ENCODE results near the gene ATG9B.
A peak's percentile ranks its signal among the peaks of the same experiment; 100 is the strongest.
"Not testable (repeated sequence)": the region's sequence is repeated elsewhere in the genome, so short reads cannot be mapped to it uniquely, and the experiment has no call there.

The ATG9B gene

DNA sequence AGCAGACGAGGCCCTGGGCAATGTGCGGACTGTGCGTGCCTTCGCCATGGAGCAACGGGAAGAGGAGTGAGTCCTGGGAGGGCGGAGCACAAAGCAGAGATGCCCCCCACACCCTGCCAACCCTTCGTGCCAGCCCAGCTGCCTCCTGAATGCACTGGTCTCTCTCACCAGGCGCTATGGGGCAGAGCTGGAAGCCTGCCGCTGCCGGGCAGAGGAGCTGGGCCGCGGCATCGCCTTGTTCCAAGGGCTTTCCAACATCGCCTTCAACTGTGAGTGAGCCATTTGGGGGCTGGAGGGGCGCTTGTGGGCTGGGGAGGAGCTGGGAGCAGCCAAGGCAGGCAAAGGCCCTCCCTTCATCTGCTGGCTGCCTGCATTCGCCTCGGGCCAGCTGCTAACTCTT, 11.6 kb upstream of the ATG9B start:
- no peak for DNase-seq (ENCODE audit: low read depth)

DNA sequence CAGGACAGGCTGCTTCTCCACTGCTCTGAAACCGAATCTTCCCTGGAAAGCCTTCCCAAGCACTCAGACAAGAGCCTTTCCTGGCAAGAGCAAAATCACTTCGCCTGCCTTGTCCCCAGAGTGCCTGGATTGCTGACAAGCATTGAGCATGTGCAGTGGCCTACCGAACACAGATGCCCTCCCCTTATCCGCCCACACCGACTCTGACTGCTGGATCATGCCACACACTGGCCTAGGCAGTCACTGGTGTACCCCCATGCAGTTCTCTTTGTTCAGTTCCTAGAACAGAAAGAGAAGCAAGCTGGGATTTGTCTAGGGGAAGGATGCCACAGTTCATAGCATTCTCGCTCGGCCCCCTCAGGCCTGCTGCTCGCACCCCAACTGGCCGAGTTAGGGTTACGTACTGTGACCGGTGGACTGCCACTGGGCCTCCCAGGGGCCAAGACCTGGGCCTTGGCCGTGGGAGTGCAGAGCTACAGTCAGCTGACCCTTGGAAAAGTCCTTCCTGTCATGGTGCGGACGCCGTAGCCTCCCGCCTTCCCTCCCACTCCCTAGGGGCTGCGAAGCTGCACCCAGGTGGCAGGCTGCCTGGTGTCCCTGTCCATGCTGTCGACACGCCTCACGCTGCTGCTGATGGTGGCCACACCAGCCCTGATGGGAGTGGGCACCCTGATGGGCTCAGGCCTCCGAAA, 10.9 kb upstream of the ATG9B start:
- no peak for DNase-seq (ENCODE audit: low read depth)

DNA sequence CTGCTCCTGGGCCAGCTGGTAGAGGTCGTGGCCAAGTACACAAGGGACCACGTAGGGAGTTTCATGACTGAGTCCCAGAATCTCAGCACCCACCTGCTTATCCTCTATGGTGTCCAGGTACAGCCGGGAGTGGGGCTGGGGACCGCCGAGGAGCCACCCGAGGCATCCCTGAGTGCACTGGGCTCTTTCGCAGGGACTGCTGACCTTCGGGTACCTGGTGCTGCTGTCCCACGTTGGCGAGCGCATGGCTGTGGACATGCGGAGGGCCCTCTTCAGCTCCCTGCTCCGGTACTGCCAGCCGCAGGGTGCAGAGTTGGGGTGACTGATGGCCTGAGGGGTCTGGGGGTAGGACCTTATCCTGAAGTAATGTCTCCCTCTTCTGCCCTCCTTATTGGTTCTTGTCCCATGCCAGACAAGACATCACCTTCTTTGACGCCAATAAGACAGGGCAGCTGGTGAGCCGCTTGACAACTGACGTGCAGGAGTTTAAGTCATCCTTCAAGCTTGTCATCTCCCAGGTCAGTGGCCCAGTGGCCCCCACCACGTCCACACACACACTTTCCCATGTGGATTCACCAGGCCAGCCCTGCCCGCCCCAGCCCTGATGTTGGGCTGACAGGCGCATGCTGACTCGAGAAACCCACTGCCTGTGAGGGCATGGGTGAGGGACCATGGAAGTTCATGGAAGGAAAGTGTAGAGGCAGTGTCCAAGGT, 10.2 kb upstream of the ATG9B start:
- no peak for DNase-seq (ENCODE audit: low read depth)

DNA sequence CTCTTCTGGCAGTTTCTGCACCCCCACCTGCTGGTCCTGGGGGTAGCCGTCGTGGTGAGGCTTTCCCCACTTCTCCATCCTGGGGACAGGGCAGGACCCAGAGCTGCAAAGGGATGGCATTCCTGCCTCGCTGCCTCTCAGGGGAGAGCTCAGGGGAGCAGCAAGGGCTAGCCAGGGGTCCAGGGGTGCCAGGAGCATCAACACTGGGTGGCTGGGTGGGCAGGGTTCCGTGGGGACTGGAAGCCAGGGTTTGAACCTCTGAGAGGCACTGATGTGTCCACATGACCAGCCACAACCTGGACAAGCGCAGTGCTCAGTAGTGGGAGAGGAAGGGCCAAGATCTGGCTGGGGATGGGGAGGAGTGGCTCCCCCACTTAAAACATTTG, 9.6 kb upstream of the ATG9B start:
- DNase-seq (ENCODE audit: low read depth) = no peak

DNA sequence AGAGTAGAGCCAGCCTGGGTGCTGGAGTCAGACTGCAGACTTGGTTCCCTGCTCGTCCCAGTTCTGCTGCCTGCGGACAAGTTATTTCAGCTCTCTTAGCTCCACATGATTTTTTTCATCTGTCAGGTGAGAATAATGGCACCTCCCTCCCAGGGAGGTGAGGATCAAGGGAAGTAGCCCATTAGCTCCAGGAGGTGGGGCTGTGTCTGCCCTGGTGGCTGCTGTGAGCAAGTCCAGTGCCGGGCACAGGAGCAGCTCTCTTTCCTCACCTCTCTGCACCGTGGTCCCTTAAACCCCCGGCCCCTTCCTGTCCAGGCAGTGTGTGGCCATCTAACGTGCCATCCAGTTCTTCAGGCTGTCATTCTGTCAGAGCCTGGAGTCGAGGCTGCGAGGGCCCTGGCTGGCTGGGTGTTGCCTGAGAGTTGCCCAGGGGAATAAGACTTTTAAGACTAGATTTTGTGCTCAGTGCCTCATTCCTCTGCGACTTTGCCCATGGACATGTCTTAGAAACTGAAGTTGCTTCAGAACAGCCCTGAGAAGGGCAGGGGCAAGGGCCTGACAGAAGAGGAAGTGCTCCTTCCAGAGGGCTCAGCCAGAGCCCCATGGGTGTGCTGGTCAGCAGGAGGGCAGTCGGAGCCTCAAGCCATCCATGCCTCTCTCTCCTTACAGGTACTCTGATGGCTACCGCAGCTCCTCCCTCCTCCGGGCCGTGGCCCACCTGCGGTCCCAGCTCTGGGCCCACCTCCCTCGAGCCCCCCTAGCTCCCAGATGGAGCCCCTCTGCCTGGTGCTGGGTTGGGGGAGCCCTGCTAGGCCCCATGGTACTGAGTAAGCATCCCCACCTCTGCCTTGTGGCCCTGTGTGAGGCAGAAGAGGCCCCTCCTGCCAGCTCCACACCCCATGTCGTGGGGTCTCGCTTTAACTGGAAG, 8.9 kb upstream of the ATG9B start:
- no peak for DNase-seq (ENCODE audit: low read depth)

DNA sequence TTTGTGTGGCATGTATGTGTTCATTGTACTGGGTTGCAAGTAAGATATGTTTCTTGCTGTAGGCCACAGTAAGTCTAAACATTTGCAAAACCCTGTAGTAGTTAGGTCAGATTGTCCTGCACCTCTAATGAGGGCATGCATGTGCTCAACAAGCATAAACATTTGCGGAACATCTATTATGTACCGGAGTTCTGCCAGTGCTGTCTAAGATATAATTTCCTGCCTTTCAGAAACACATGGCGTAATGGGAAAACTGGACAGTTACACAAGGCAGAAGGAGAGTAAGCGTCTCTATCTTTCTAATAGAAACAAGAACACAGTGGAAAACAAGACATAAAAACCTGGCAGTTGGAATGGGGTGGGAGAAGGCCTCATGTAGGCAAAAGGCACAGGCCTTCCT, 6.7 kb upstream of the ATG9B start:
- no peak for DNase-seq (ENCODE audit: low read depth)

DNA sequence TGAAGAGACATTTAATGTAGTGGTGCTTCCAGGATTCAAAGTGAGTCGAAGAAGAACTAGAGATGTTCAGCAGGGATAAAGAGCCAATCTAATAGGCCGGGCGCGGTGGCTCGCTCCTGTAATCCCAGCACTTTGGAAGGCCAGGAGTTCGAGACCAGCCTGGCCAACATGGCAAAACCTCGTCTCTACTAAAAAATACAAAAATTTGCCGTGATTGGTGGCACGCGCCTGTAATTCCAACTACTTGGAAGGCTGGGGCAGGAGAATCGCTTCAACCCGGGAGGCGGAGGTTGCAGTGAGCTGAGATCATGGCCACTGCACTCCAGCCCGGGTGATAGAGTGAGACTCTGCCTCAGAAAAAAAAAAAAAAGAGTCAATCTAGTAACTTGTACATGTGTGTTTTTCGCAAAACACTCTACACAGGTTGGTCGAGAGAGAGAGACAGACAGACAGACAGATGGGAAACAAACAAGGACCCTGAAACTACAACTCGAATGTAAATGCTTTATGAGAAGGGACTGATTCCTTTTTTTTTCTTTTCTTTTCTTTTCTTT, 4.7 kb upstream of the ATG9B start:
- DNase-seq (ENCODE audit: low read depth) = no peak

DNA sequence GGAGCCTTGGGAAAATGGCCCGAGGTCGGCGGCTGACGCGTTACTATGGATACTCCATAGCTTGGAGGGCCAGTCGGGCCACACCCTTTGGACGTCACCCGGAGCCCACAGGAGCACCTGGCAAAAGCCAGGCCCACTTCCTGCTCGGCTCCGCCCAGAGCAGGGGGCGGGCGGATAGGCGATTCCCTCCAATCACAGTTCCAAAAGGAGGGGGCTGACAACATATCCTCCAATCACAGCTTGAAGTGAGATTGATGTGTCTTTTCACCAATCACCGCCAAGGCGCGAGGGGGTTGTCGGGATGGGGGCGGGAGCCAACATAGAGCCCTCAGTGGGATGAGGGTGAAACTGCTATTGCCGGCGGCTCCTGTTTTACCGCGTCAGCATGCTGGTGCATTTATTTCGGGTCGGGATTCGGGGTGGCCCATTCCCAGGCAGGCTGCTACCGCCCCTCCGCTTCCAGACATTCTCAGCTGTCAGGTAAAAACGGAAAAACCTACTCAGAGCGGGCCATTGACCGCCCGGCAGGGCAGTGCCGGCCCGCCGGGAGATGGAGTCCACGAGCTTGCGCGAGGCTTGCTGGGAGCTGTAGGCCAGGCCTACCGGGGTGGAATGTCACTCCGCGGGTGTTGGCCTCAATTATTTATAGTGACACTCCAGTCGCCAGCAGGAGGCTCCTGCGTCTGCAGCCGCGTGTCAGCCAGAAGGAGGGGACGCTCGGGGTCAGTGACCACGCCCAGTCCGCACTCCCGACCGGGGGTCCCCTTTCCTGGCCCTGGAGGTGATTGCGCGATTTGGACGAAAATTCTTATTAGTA, 4.0 kb upstream of the ATG9B start, which contains the start of gene ABCB8:
Gene ABCB8 (plus strand): TSS at position 320 of the 817 bp plus-strand sequence. CDS start 66 bp downstream, at position 386.
- DNase-seq (ENCODE audit: low read depth) = peak; percentile 93

DNA sequence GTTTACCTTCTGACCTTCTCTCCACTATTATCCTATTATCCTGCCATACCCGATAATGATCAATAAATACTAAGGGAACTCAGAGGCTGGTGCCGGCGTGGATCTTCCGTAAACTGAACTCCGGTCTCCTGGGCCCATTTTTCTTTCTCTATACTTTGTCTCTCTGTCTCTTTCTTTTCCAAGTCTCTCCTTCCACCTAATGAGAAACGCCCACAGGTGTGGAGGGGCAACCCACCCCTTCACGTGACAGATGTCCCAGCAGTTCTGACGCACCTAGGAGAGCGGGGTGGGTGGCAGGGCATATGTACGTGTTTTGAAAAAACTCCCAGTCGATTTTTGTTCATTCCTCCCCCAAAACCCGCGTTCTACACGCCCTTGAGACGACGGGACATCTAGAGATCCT, 3.4 kb upstream of the ATG9B start:
- DNase-seq (ENCODE audit: low read depth) = not testable (repeated sequence)

DNA sequence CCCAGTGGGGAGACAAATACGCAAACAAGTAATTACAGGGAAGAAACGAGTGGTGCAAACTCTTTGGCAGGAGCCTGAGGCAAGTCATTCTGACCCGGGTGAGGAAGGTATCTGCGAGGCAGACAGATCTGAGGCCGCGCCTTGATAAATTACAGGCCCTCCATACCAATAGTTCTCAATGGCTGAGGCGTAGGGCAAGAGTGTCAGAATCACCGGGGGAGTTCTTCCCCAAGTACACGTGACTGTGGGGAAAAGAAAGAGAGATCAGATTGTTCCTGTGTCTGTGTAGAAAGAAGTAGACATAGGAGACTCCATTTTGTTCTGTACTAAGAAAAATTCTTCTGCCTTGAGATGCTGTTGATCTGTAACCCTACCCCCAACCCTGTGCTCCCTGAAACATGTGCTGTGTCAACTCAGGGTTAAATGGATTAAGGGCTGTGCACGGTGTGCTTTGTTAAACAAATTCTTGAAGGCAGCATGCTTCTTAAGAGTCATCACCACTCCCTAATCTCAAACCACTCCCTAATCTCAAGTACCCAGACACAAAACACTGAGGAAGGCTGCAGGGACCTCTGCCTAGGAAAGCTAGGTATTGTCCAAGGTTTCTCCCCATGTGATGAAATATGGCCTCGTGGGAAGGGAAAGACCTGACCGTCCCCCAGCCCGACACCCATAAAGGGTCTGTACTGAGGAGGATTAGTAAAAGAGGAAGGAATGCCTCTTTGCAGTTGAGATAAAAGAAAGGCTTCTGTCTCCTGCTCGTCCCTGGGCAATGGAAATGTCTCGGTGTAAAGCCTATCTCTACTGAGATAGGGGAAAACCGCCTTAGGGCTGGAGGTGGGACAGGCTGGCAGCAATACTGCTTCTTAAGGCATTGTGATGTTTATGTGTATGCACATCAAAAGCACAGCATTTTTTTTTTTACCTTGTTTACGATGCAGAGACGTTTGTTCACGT, 2.8 kb upstream of the ATG9B start:
- not testable (repeated sequence) for DNase-seq (ENCODE audit: low read depth)

DNA sequence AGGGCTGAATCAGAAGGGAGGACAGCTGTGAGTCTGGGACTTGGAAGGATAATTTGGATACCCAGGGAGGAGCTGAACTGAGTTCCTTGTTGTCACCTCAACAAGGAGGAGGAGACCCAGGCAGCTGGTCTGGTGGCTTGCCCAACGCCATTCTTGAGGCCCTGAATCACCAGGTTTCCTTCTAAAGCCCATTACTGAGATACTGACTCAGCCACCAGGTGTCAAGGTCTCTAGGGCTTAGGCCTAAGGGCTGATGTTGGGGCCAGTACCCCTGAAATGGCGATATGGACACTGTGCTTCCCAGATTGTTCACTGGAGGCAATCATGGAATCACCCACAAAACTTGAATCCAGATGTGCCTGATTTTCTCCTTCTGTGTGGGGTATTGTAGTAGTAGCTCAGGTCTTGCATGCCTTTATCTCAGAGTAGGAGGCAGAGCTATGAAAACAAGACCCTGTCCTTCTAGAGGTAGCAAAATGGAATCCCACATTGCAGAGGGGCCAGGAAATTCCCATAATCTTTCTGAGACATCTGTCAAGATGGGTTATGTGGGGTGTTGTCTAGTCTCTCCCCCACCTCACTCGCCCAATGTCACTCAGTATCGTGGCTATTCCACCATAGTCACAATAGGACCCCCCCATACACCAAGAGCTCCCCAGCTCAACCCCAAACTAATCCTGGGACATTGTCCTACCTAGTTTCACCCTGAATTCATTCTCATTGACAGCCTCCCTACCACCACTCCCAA, 1.8 kb upstream of the ATG9B start:
- DNase-seq (ENCODE audit: low read depth) = no peak

DNA sequence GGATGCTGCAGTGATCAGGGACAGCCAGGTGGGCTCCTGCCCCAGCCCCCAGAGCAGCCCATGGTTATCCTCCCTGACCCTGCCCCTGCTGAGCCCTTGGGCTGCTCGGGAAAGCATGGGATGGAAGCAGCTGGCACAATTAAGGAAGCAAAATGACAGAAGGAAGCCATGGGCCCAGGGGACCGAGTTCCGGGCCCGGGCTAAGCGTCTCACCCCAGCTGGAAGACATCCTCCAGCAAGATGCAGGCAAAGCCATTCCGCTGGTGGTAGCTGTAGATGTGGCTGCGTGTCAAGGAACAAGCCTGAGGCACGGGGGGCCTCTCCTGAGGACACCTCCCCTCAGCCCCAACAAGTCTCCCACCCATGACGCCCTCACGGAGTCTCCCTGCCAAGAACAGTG, 1.1 kb downstream of the ATG9B start:
- DNase-seq (ENCODE audit: low read depth) = no peak

DNA sequence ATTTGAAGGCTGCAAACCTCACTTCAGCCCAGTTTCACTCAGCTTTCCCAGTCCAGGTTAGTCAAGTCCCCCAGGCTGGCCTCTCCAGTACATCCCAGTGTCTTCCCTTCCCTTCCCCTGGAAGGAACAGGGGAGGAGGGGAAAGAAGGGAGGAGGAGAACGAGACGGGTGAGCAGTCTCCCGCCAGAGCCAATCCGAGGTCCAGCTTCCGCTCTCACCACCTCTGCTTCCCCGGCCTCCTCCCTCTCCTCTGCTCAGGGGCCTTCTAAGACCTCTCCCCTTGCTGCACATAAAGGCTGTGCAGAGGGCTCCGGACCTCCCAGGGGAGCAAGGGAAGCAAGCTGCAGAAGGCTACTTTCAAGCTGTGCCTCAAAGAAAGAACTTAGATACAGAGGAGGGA, 4.1 kb downstream of the ATG9B start:
- no peak for DNase-seq (ENCODE audit: low read depth)

DNA sequence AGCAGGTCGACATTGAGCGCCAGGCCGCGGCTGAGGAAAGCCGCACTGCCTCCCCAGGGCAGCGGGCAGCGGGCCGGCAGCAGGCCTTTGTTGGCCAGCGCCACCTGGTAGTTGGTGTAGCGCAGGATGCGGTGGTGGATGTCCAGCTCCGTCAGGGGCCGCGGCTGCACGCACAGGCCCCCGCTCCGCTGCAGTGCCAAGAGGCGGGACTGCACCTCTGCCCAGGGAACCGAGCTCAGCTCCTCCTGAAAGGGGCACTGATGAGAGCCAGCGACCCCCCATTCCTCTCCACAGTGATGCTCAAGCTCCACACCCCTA, 5.2 kb downstream of the ATG9B start:
- DNase-seq (ENCODE audit: low read depth) = no peak

DNA sequence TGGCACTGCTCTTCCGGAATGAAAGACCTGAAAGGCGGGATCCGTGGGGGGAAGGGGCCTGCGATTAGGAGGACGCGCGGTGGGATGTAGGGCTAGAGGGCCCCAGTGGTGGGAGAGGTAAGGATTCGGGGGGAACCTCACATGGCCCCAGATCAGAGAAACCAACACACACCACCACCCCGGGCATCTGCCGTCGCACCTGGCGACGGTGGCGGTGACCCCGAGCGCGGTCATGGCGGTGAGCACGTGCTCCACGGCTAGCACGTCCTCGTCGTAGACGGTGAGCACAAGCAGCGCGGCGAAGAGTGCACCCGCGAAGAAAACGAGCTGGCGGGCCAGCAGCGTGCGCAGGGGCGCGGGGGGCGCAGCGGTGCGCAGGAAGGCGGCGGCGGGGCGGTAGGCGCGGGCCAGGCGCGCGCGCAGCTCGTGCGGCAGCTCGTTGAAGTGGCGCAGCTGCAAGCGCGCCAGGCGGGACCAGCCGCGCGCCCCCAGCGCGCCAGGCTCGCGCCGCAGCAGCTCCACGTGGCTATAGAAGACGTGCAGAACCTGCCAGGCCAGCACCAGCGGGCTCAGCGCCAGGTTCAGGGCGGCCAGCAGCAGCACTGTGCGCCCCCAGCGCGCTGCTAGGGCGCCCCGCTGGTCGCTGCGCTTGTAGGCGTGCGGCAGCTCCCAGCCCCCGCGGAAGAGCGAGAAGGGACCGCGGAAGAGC, 5.7 kb downstream of the ATG9B start:
- no peak for DNase-seq (ENCODE audit: low read depth)

DNA sequence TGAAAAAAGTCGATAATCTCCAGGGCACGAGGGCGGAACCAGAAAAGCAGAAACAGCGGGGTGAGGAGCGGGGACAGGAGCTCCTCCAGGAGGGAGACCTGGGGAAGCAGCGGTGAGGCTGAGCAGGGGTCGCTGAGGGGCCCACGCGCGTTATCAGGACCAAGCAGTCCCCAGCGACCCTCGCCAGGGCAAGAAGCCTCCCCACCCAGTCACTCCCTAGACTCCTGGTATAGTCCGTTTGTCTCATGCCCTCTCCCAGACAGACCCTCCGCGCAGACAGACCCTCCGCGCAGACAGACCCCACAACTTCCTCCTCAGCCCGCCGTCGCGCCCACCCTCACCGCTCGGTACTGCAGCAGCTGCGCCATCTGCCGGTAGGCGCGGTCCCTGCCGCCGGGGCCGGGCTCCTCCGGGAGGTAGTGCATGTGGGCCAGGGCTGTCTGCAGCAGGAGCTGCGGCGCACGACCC, 6.3 kb downstream of the ATG9B start:
- DNase-seq (ENCODE audit: low read depth) = peak; percentile 72

DNA sequence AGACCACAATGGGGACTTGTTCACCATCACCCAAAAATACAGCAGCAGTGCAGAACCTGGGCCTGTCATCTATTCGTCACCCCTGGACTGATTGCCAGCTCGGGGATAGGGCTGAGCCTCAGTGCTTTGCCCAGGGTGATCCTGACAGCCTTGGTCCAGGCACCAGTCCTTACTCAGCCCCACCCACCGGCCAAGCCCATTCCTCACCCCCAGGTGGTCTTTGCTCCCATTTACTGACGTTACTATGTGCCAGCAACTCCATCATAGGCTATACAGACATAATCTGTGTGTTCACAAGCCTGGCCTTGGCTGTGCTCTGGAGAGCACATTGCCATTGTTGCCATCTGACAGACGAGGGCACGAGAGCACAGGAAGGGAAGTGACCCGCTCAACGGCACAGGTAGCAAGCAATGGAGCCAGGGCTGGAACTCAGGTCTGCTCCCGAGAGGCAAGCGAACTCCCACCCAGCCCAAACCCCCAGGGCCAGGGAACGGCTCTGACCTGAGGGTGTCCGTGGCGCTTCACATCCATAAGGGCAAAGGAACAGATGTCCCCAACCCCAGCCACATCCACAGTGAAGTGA, 6.8 kb downstream of the ATG9B start:
- no peak for DNase-seq (ENCODE audit: low read depth)

DNA sequence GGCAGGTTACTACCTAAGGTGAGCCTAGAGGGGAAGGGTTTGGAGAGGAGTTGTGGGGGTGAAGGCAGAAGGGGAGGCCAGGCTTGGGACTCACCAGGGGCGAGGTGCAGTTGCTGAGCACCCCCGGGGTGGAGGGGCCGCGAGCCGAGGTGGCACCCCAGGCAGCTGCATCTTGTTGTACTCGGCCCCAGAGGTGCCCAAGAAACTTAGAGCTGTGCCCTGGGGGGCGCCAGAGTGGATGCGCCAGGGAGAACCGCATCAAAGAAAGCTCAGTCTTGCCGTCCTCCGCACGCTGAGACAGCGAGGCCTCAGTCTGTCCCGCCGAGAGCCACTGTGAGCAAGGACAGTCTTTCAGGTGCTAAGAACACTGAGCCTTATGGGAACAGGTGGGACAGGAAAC, 7.4 kb downstream of the ATG9B start:
- DNase-seq (ENCODE audit: low read depth) = no peak

DNA sequence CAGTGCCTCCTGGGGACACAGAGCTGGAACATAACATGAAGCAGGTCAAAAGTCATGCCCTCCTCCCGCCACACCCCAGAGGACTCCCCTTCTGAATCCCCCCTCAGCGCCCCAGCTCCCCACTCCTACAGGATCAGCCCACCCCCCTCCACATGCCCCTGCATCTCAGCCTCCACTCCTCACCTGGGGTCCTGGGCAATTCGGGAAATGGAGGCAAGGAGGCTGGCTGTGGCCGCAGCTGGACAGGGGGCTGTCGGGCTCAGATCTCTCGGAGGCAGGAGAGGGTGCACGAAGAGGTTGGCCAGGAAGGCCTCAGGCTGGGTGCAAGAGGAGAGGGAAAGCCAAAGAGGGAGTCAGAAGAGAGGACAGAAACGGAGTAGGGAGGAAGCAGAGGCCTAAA, 7.8 kb downstream of the ATG9B start:
- no peak for DNase-seq (ENCODE audit: low read depth)
